HT-29 (cell line): Measurements from ENCODE around the gene F10. TPM values are rescaled to one million over a fixed set of nuclear protein-coding genes. Genes with fewer than 3 reads are reported as not detected.

Experiments
- DNase-seq: peaks from one replicate; pipeline ENCODE4 v3.0.0-alpha.2; 2015; ENCODE audit warnings: low spot score
- small RNA-seq: library from RNA; depleted of rRNA; stranded (forward); fragments of <200 nt; gene quantifications from one replicate; pipeline ENCODE3, GENCODE V24; 2014
- total RNA-seq: library from RNA; depleted of rRNA; stranded (reverse); fragments of >200 nt; shearing (Covaris generic); gene quantifications from 2 replicates; pipeline ENCODE4 v1.2.3, GENCODE V29; 2014; rRNA removed

The F10 gene
- total RNA-seq, 1 experiment from 2014 or later: not detected

DNA sequence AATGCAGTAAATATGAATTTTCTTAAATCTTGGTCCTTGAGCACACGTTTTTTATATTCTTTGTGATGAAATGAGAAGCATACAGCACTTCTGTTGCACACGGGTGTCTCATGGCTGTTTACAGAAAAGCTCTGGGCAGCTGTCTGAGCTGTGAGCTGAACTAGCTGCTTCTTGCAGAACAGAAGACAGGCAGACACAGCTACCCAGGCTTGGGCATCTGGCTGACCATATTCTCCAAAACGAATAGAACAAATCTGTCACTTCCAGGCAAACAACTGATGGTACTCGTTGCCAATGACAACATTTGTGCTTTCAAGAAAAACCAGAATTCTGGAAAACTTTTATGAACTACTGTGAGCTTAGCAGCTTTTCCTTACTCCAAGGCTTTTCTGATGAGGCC lies 69.7 kb downstream of the F10 start:
- DNase-seq: no peak

- no peak for DNase-seq
Measured at GRCh38 chr13:113192902-113193301, 70.3 kb downstream of the F10 start.

GRCh38 chr13:113195360-113195759 lies 72.8 kb downstream of the F10 start:
- DNase-seq: no peak

DNA sequence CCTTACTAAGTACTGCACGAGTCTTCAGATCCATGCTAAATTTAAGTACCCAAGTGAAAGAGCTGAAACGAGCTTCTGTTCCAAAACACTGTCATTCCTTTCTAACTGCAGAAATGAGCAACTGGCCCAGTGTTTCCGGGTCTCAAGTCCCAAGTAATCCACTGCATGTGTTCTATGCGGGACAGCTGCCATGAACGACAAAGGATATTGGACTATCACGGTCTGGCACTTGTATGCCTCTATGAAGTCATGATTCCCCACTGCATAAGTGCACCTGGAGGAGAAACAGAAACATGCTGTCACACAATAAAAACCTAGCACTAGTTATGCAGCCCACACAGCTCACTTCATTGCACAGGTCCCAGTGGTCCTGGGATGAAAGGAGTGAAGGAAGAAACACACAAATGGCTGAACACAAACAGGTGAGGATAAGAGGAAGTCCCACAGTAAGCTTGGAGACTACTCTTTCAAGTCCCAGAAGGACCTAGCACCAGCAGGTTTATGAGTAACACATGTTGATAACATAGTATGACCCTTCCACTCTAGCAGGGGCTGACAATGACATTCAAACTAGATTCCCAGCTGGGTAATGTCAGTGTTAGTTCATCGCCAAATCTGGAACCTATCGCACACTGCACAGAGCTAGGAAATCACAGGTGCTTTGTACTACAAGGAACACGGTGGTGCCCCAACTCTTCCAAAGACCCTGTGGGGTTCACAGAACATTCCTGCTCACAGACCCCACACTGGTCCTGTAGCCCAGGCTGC lies 74.6 kb downstream of the F10 start:
- DNase-seq: no peak

Small RNA genes lying within 50 kb of the gene (small RNA-seq; reads per million reads assigned to genes)
- gene AL137002.1: not detected

Other genes with a start within 250 kb of the F10 start
- gene MCF2L, start 153.6 kb upstream of the F10 start, total RNA-seq: 46.7 and 53.2 TPM in 2 replicates
- gene F7, start 17.0 kb upstream of the F10 start, total RNA-seq: not detected in 2 replicates
- not detected in 2 replicates for gene PROZ, start 35.8 kb downstream of the F10 start, total RNA-seq
- gene PCID2, start 85.9 kb downstream of the F10 start, total RNA-seq: 62.4 and 69.0 TPM in 2 replicates
- 184 and 200 TPM in 2 replicates for gene CUL4A, start 86.8 kb downstream of the F10 start, total RNA-seq
- gene LAMP1, start 174.4 kb downstream of the F10 start, total RNA-seq: 235 and 257 TPM in 2 replicates
- gene GRTP1, start 241.3 kb downstream of the F10 start, total RNA-seq: 55.9 and 66.4 TPM in 2 replicates